Gastroesophageal sphincter (tissue), 4 donors: ENCODE results near the gene TMEM252. TPM values are rescaled to one million over a fixed set of nuclear protein-coding genes. Genes with fewer than 3 reads are reported as not detected.

Experiments
- ATAC-seq: fragments of 150-250 bp; one replicate; pipeline ENCODE4 v1.9.1; 2016; ENCODE audit warnings: mild to moderate bottlenecking, moderate library complexity
- H3K27ac ChIP-seq, 4 donors: fragments of 200-600 bp; sonication (generic) in 3 of 4; 1 replicate in 3 of 4; 2 replicates in 1 of 4; pipeline ENCODE4 v1.5.1; 2016 to 2019
- H3K27me3 ChIP-seq: fragments of 200-600 bp; sonication (generic); one replicate; pipeline ENCODE4 v1.5.1; 2019
- H3K36me3 ChIP-seq, 2 donors: fragments of 200-600 bp; sonication (generic); one replicate each; pipeline ENCODE4 v1.5.1; 2019; ENCODE audit warnings: control low read depth in 1 of 2
- H3K4me1 ChIP-seq, 3 donors: fragments of 200-600 bp; sonication (generic); 1 replicate in 2 of 3; 2 replicates in 1 of 3; pipeline ENCODE4 v1.5.1; 2016 to 2019; ENCODE audit warnings: control low read depth in 2 of 3
- H3K4me3 ChIP-seq, 2 donors: fragments of 200-600 bp; sonication (generic); one replicate each; pipeline ENCODE4 v1.5.1; 2019; ENCODE audit warnings: mild to moderate bottlenecking in 1 of 2, moderate library complexity in 1 of 2
- H3K9me3 ChIP-seq, 3 donors: fragments of 200-600 bp; sonication (generic); one replicate each; pipeline ENCODE4 v1.5.1; 2017 to 2019; ENCODE audit warnings: control low read depth in 2 of 3
- CTCF ChIP-seq, 4 experiments: fragments of 200-600 bp in 2 of 4; fragments of 450-650 bp in 2 of 4; sonication (generic) in 1 of 4; IDR thresholded peaks; one replicate each; pipeline ENCODE4 v1.5.1; 2017 to 2019; ENCODE audit warnings: antibody characterized with exemption in 4 of 4, mild to moderate bottlenecking in 2 of 4, moderate library complexity in 2 of 4
- EP300 ChIP-seq: sonication (generic); formaldehyde crosslinking; IDR thresholded peaks from one replicate; pipeline ENCODE4 v1.6.1; 2017; ENCODE audit warnings: antibody characterized with exemption, mild to moderate bottlenecking
- POLR2A ChIP-seq, 2 donors: fragments of 450-650 bp; IDR thresholded peaks; one replicate each; pipeline ENCODE4 v1.6.1; 2017; ENCODE audit warnings: antibody characterized with exemption in 2 of 2, mild to moderate bottlenecking in 2 of 2, moderate library complexity in 1 of 2
- POLR2AphosphoS5 ChIP-seq: sonication (generic); formaldehyde crosslinking; IDR thresholded peaks from one replicate; pipeline ENCODE4 v1.6.1; 2017; ENCODE audit warnings: antibody characterized with exemption
- WGBS, 2 donors: methylation state at CpG; one replicate each; pipeline ENCODE4 v1.1.5; 2018; ENCODE audit warnings: low coverage in 1 of 2; 5-methylcytosine and 5-hydroxymethylcytosine counted together
- total RNA-seq, 4 donors: library from RNA; depleted of rRNA; stranded (reverse); fragments of >200 nt; gene quantifications; one replicate each; pipeline ENCODE4 v1.1.0, GENCODE V29; 2016

The TMEM252 gene
- total RNA-seq, 4 donors from 2014 or later, result 0.67 TPM; not detected in 3

DNA sequence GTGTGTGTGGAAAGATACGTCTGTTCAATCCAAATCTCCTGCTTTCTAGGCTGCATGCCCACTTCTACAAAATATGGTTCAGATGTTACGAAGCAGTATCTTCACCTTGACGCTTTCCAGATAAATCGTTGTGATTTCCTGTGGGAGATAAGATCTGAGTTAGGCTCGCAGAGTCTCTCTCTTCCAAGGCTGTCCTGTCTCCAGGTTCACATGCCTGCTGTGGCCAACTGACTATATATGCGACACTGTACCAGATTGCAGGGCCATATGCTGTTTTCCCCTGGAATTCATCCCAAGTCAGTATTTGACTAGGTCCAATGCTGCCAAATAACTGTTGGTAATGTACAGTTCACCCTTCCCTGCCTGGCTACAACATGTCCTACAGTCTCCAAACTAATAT lies 47.9 kb downstream of the TMEM252 start:
- TF ChIP-seq POLR2A (IDR thresholded peaks at IDR 0.05) (no peak), EP300 (no peak), POLR2AphosphoS5 (no peak), CTCF (IDR thresholded peaks at IDR 0.05) (no peak)
- no peak for ATAC-seq
- no peaks in the 10 kb centered on the region for H3K9me3 ChIP-seq
- H3K27ac ChIP-seq, result peak overlapping the region; percentile 80 to 87 (median 86)
- peaks cover 16 to 92% (median 29%) of the 10 kb centered on the region in 3 donors for H3K4me1 ChIP-seq
- 23 to 26% methylated on average over 3 to 6 of the region's 6 CpGs for WGBS, 2 donors
- no peaks in the 10 kb centered on the region for H3K27me3 ChIP-seq
- H3K36me3 ChIP-seq, result peaks cover 0 to 47% of the 10 kb centered on the region in 2 donors
- H3K4me3 ChIP-seq, result no peak overlapping the region

GRCh38 chr9:68489646-68490045 lies 51.0 kb downstream of the TMEM252 start:
- no peak for ATAC-seq
- 40 to 44% methylated on average over 2 to 4 of the region's 4 CpGs for WGBS, 2 donors
- Histone ChIP-seq H3K9me3 (peaks cover 0 to 21% (median 0%) of the 10 kb centered on the region in 3 donors), H3K4me3 (no peak overlapping the region), H3K36me3 (peaks cover 3 to 68% of the 10 kb centered on the region in 2 donors), H3K27me3 (no peaks in the 10 kb centered on the region), H3K27ac (peak overlapping the region; percentile 59 to 87 (median 82)), H3K4me1 (peaks cover 16 to 63% (median 19%) of the 10 kb centered on the region in 3 donors)
- TF ChIP-seq POLR2AphosphoS5 (peak; percentile 27), POLR2A (IDR thresholded peaks at IDR 0.05) (no peak)

- H3K9me3 ChIP-seq, result peaks cover 0 to 21% (median 0%) of the 10 kb centered on the region in 3 donors
- no peaks in the 10 kb centered on the region for H3K27me3 ChIP-seq
- peaks cover 4 to 50% (median 9%) of the 10 kb centered on the region in 3 donors for H3K4me1 ChIP-seq
- WGBS, 2 donors, result 40 to 53% methylated on average over 2 of the region's 2 CpGs
- no peak for ATAC-seq
- H3K36me3 ChIP-seq, result peaks cover 3 to 83% of the 10 kb centered on the region in 2 donors
- TF ChIP-seq POLR2AphosphoS5, result no peak
- TF ChIP-seq EP300, result no peak
- no peak for TF ChIP-seq POLR2A (IDR thresholded peaks at IDR 0.05)
- TF ChIP-seq CTCF (IDR thresholded peaks at IDR 0.05), result no peak
- peak overlapping the region; percentile 40 to 87 (median 74) for H3K27ac ChIP-seq
- H3K4me3 ChIP-seq, result no peak overlapping the region
These were observed 52.6 kb downstream of the TMEM252 start for GRCh38 chr9:68488126-68488525.

Other genes with a start within 250 kb of the TMEM252 start
- not detected for gene FOXD4L3, start 238.0 kb downstream of the TMEM252 start, total RNA-seq
- 100 to 1,000 TPM; 502 to 719 (median 699) TPM for gene PGM5, start 184.3 kb downstream of the TMEM252 start, total RNA-seq
- 1 to 10 TPM in 3 of 4 donors, under 1 TPM in 1; 0.67 to 5.1 (median 1.2) TPM for gene PIP5K1B, start 164.4 kb upstream of the TMEM252 start, total RNA-seq